Fibroblast of lung (primary cell): Measurements from ENCODE around the gene TFG. TPM values are rescaled to one million over a fixed set of nuclear protein-coding genes. Genes with fewer than 3 reads are reported as not detected.

Experiments used
- DNase-seq, 2 donors: peaks; one replicate each; pipeline versions ENCODE4 v3.0.0 to v3.0.0-alpha.2; 2010; ENCODE audit warnings: low read depth in 2 of 2
- H2AFZ ChIP-seq: 2 replicates; pipeline ENCODE4 v1.5.1; 2012; ENCODE audit warnings: low read length, control low read depth, inconsistent platforms
- H3K27ac ChIP-seq: 2 replicates; pipeline ENCODE4 v1.5.1; 2011; ENCODE audit warnings: low read length, control low read depth; ENCODE audit not compliant: insufficient read depth
- H3K27me3 ChIP-seq: 2 replicates; pipeline ENCODE4 v1.5.1; 2011; ENCODE audit warnings: mild to moderate bottlenecking, low read length; ENCODE audit not compliant: control insufficient read depth, insufficient read depth
- H3K36me3 ChIP-seq: 2 replicates; pipeline ENCODE4 v1.5.1; 2011; ENCODE audit warnings: low read length; ENCODE audit not compliant: control insufficient read depth, insufficient read depth
- H3K4me1 ChIP-seq: 2 replicates; pipeline ENCODE4 v1.5.1; 2011; ENCODE audit warnings: low read length; ENCODE audit not compliant: control insufficient read depth, insufficient read depth; ENCODE audit errors: extremely low read depth
- H3K4me2 ChIP-seq: 2 replicates; pipeline ENCODE4 v1.5.1; 2011; ENCODE audit warnings: low read length, control low read depth; ENCODE audit not compliant: insufficient read depth; ENCODE audit errors: extremely low read depth
- H3K4me3 ChIP-seq, 4 experiments: fragments of 200-600 bp in 1 of 4; sonication (generic) in 1 of 4; replicated peaks in 1 of 4; 2 replicates each; pipeline ENCODE4 v1.5.1; 2011 to 2016; ENCODE audit warnings: low read length in 4 of 4, low read depth in 3 of 4, mild to moderate bottlenecking in 3 of 4, control low read depth in 2 of 4, inconsistent platforms in 1 of 4, mixed read lengths in 1 of 4; ENCODE audit not compliant: insufficient read depth in 1 of 4; ENCODE audit errors: control extremely low read depth in 1 of 4
- H3K79me2 ChIP-seq: 2 replicates; pipeline ENCODE4 v1.5.1; 2012; ENCODE audit warnings: mild to moderate bottlenecking, low read length, inconsistent platforms; ENCODE audit not compliant: control insufficient read depth, insufficient read depth
- H3K9ac ChIP-seq: 2 replicates; pipeline ENCODE4 v1.5.1; 2011; ENCODE audit warnings: mild to moderate bottlenecking, low read length, control low read depth; ENCODE audit not compliant: insufficient read depth
- H3K9me3 ChIP-seq: 2 replicates; pipeline ENCODE4 v1.5.1; 2012; ENCODE audit warnings: low read depth, low read length; ENCODE audit not compliant: control insufficient read depth, insufficient read depth
- H4K20me1 ChIP-seq: 2 replicates; pipeline ENCODE4 v1.5.1; 2011; ENCODE audit warnings: low read length; ENCODE audit not compliant: control insufficient read depth, insufficient read depth; ENCODE audit errors: extremely low read depth
- EZH2 ChIP-seq: IDR thresholded peaks from 2 replicates; pipeline ENCODE4 v1.5.1; 2012; ENCODE audit warnings: low read length, control low read depth, mild to moderate bottlenecking; ENCODE audit errors: missing control alignments
- polyA plus RNA-seq, 2 donors: library from polyadenylated mRNA; depleted of rRNA in 1 of 2; stranded (reverse) in 1 of 2; unstranded in 1 of 2; fragments of >200 nt; gene quantifications; 2 replicates each; pipeline ENCODE4 v1.2.1, GENCODE V29; 2011 to 2012; ENCODE audit warnings: missing spikeins in 1 of 2
- total RNA-seq: library from RNA; depleted of rRNA; stranded (reverse); fragments of >200 nt; gene quantifications from 2 replicates; pipeline ENCODE4 v1.2.1, GENCODE V29; 2014
- TF ChIP-seq, protein P1 (sequence below), 2 donors: IDR thresholded peaks in 1 of 2; conservative IDR thresholded peaks in 1 of 2; 1 replicate in 1 of 2; 2 replicates in 1 of 2; pipeline ENCODE4 v1.5.1; 2011 to 2012; ENCODE audit warnings: low read length in 2 of 2, control low read depth in 1 of 2, inconsistent platforms in 1 of 2, low read depth in 1 of 2, mild to moderate bottlenecking in 1 of 2

TFG gene
- total and polyA plus RNA-seq, 2 donors (not counting 1 experiment from before 2014, with no cell fraction given) = 60.6 to 174 TPM

DNA sequence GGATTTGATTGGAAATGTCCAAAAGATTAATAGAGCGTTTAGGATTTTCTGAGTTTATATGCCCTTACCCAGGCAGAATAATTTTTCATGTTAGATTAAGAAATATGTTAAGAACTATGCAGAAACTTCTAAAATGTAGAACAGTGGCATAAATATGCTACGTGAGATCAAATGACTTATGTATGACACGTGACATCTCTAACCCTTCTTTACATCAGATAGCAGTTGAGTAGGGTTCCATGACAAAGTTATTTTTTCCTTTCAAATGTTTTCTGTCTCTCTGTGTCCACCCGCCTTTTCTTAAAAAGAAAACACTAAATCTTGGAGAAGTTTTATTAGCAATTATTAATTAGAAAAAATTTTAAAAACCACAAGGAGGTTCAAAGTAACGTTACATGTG is 8.6 kb upstream of the TFG start:
- no peak overlapping the region for H2AFZ ChIP-seq

DNA sequence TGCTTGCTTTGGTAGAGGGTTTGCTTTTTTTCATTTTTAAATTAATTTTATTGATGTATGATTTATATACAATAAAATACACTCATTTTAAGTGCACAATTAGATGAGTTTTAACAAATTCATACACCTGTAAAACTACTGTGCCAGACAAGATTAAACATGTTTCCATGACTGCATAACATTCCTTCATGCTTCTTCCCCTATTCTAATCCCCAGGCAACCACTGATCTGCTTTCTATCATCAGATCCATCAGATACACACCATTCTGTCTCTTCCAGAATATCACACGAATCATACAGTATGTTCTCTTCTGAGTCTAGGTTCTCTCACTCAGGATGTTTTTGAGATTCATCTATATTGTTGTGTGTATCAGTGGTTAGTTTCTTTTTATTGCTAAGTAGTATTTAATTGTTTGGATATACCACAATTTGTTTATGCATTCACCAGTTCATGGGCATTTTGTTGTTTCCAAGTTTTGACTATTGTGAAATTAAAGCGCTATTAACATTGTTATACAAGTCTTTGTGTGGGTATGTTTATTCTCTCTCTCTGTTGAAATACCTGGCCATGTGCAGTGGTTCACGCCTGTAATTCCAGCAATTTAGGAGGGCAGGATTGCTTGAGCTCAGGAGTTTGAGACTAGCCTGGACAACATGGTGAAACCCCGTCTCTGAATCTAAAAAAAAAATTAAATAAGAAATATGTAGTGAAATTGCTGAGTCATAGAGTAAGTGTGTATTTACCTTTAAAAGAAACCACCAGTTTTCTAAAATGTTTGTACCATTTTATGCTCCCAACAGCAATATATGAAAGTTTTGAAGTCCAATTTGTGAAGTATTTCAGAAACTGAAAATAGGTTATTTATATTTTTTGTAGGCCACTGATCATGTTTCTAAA is 7.0 kb upstream of the TFG start:
- peaks cover under 1% of the 10 kb centered on the region for H3K27me3 ChIP-seq
- no peak overlapping the region for H3K4me3 ChIP-seq
- H4K20me1 ChIP-seq = no peaks in the 10 kb centered on the region
- no peak overlapping the region for H3K4me2 ChIP-seq
- no peak for DNase-seq
- H3K4me1 ChIP-seq = no peaks in the 10 kb centered on the region
- H3K79me2 ChIP-seq = no peaks in the 10 kb centered on the region
- no peak overlapping the region for H2AFZ ChIP-seq
- TF ChIP-seq, protein P1, sequence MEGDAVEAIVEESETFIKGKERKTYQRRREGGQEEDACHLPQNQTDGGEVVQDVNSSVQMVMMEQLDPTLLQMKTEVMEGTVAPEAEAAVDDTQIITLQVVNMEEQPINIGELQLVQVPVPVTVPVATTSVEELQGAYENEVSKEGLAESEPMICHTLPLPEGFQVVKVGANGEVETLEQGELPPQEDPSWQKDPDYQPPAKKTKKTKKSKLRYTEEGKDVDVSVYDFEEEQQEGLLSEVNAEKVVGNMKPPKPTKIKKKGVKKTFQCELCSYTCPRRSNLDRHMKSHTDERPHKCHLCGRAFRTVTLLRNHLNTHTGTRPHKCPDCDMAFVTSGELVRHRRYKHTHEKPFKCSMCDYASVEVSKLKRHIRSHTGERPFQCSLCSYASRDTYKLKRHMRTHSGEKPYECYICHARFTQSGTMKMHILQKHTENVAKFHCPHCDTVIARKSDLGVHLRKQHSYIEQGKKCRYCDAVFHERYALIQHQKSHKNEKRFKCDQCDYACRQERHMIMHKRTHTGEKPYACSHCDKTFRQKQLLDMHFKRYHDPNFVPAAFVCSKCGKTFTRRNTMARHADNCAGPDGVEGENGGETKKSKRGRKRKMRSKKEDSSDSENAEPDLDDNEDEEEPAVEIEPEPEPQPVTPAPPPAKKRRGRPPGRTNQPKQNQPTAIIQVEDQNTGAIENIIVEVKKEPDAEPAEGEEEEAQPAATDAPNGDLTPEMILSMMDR (conservative IDR thresholded peaks at IDR 0.05 in 1 of 2, IDR thresholded peaks at IDR 0.05 in 1 of 2; ENCODE audit: low read depth in 1 of 2, low read length in 2 of 2) = no peak
- no peak overlapping the region for H3K9ac ChIP-seq
- no peak overlapping the region for H3K27ac ChIP-seq
- no peaks in the 10 kb centered on the region for H3K9me3 ChIP-seq
- H3K36me3 ChIP-seq = no peaks in the 10 kb centered on the region

More for the DNA sequence above, 8.6 kb upstream of the TFG start:
- Histone ChIP-seq H3K4me3 (no peak overlapping the region), H3K4me1 (no peaks in the 10 kb centered on the region), H3K79me2 (no peaks in the 10 kb centered on the region), H3K27me3 (peaks cover 2% of the 10 kb centered on the region), H3K9me3 (no peaks in the 10 kb centered on the region), H3K27ac (no peak overlapping the region), H3K36me3 (no peaks in the 10 kb centered on the region), H3K4me2 (no peak overlapping the region), H3K9ac (no peak overlapping the region), H4K20me1 (no peaks in the 10 kb centered on the region)
- no peak for DNase-seq
- TF ChIP-seq, protein P1 (conservative IDR thresholded peaks at IDR 0.05 in 1 of 2, IDR thresholded peaks at IDR 0.05 in 1 of 2; ENCODE audit: low read depth in 1 of 2, low read length in 2 of 2) = no peak
- no peak for TF ChIP-seq EZH2

DNA sequence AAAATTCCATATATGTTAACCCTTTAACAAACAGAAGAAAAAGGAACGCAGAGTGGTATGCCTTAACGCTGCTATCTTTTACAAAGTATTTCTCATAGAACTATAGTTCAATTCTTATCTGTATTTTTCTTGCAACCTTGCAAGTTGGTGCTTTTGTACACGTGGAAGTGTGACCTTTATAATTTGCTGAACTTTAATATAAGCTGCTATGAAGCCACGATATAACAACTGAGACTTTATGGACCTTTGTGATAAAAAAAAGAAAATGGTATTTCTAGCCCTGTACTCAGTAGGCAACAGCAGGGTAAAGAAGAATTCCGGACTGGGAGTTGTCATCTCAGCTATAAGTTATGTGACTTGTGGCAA is 6.3 kb upstream of the TFG start:
- Histone ChIP-seq H3K27me3 (no peaks in the 10 kb centered on the region), H3K79me2 (no peaks in the 10 kb centered on the region), H3K9me3 (no peaks in the 10 kb centered on the region), H3K4me2 (no peak overlapping the region), H3K4me1 (no peaks in the 10 kb centered on the region), H3K27ac (no peak overlapping the region), H4K20me1 (no peaks in the 10 kb centered on the region), H3K4me3 (no peak overlapping the region), H3K36me3 (no peaks in the 10 kb centered on the region), H2AFZ (no peak overlapping the region), H3K9ac (no peak overlapping the region)
- no peak for DNase-seq
- TF ChIP-seq EZH2 = no peak
- TF ChIP-seq, protein P1 (conservative IDR thresholded peaks at IDR 0.05 in 1 of 2, IDR thresholded peaks at IDR 0.05 in 1 of 2; ENCODE audit: low read depth in 1 of 2, low read length in 2 of 2) = no peak
